Kidney (tissue), 14 donors: ENCODE measurements around the gene GIMAP5. TPM values are rescaled to one million over a fixed set of nuclear protein-coding genes. Genes with fewer than 3 reads are reported as not detected.

Source experiments
- DNase-seq, 5 donors: peaks; one replicate each; pipeline ENCODE4 v3.0.0-alpha.2; 2013 to 2020
- FAIRE-seq: peaks from 2 replicates; lab custom pipeline; 2012; peaks lifted over from hg19 to GRCh38; lab: Jason Lieb, UNC
- H3K27ac ChIP-seq, 2 donors: one replicate each; pipeline ENCODE4 v1.7.0; 2013; ENCODE audit warnings: low read depth in 2 of 2, low read length in 2 of 2, inconsistent platforms in 1 of 2
- H3K27me3 ChIP-seq: one replicate; pipeline ENCODE4 v1.7.1; 2013; ENCODE audit warnings: low read length, inconsistent platforms; ENCODE audit not compliant: control insufficient read depth, insufficient read depth
- H3K36me3 ChIP-seq, 3 donors: one replicate each; pipeline versions ENCODE4 v1.7.0 to v1.7.1; 2013; ENCODE audit warnings: low read length in 3 of 3, control low read depth in 1 of 3, inconsistent platforms in 1 of 3; ENCODE audit not compliant: insufficient read depth in 3 of 3, control insufficient read depth in 2 of 3
- H3K4me1 ChIP-seq, 3 donors: one replicate each; pipeline versions ENCODE4 v1.7.0 to v1.7.1; 2013; ENCODE audit warnings: low read length in 3 of 3, inconsistent platforms in 1 of 3, low read depth in 1 of 3; ENCODE audit not compliant: control insufficient read depth in 2 of 3, insufficient read depth in 2 of 3
- H3K4me3 ChIP-seq, 3 donors: one replicate each; pipeline versions ENCODE4 v1.7.0 to v1.8.1; 2013; ENCODE audit warnings: low read length in 3 of 3, control low read depth in 1 of 3, inconsistent platforms in 1 of 3
- H3K9ac ChIP-seq, 3 donors: one replicate each; pipeline versions ENCODE4 v1.7.0 to v1.7.1; 2013; ENCODE audit warnings: low read length in 3 of 3, control low read depth in 1 of 3, inconsistent platforms in 1 of 3
- H3K9me3 ChIP-seq, 3 donors: one replicate each; pipeline versions ENCODE4 v1.7.0 to v1.7.1; 2013; ENCODE audit warnings: low read length in 3 of 3, control low read depth in 1 of 3, inconsistent platforms in 1 of 3; ENCODE audit not compliant: control insufficient read depth in 2 of 3, insufficient read depth in 1 of 3
- intact Hi-C: fragments of 100-400 bp; cut with DNase I; formaldehyde crosslinking; loops from one replicate; pipeline ENCODE4 v1.11.1; 2022
- polyA plus RNA-seq: library from polyadenylated mRNA; stranded (reverse); fragments of 350-450 nt; fragmentation: Illumina TruSeq; extraction: RNeasy Lipid Tissue Mini Kit (QIAGEN cat#74804); gene quantifications from one replicate; pipeline ENCODE4 v1.2.3, GENCODE V29; 2014; ENCODE audit warnings: low read depth, low replicate concordance; ENCODE audit not compliant: insufficient read depth
- total RNA-seq: library from RNA; stranded (reverse); fragmentation: NEBNext Ultra II Directional; extraction: Animal tissue kit (Norgen Biotek cat#: 25700); gene quantifications from one replicate; pipeline ENCODE4 v1.2.1, GENCODE V29; 2021
- TF ChIP-seq, protein P1 (sequence below): IDR thresholded peaks from 3 replicates; pipeline ENCODE4 v1.5.1; 2012; ENCODE audit warnings: mild to moderate bottlenecking, moderate library complexity, borderline replicate concordance; ENCODE audit not compliant: insufficient read depth; ENCODE audit errors: extremely low read depth
- donor health status: control.
- donor health status: control.
- donor health status: control.
- donor health status: control.
- donor health status: control.
- donor health status: DM: yes; HTN: yes; CAD: no.
- donor health status: Normal renal cell carcinoma (clear cell type).

Gene GIMAP5
- total and polyA plus RNA-seq, 2 donors from 2014 or later, result 21.2 to 30.0 TPM

DNA sequence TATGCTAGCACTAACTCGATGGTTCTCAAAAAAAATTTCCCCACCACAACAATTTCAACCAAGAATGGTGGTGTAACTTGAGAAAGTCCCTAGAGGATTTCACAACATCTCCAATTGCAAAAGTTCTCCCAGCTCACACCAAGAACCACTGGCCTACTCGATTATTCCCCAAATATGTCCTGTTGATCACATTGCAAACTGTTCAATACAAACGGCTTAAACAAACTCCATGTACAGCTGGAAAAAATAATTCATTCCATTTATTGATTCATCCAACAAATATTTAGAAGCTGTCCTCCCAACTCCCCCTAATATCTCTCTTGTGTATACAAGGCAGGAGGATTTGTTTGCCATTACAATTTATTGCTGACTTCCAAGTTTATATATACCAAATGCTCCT lies 43.9 kb downstream of the GIMAP5 start:
- no peak for DNase-seq
- Histone ChIP-seq H3K36me3 (no peaks in the 10 kb centered on the region), H3K4me3 (no peak overlapping the region), H3K27ac (no peak overlapping the region), H3K9ac (no peak overlapping the region), H3K9me3 (no peaks in the 10 kb centered on the region), H3K4me1 (peaks cover 0 to 6% (median 5%) of the 10 kb centered on the region in 3 donors), H3K27me3 (no peaks in the 10 kb centered on the region)
- TF ChIP-seq, protein P1, sequence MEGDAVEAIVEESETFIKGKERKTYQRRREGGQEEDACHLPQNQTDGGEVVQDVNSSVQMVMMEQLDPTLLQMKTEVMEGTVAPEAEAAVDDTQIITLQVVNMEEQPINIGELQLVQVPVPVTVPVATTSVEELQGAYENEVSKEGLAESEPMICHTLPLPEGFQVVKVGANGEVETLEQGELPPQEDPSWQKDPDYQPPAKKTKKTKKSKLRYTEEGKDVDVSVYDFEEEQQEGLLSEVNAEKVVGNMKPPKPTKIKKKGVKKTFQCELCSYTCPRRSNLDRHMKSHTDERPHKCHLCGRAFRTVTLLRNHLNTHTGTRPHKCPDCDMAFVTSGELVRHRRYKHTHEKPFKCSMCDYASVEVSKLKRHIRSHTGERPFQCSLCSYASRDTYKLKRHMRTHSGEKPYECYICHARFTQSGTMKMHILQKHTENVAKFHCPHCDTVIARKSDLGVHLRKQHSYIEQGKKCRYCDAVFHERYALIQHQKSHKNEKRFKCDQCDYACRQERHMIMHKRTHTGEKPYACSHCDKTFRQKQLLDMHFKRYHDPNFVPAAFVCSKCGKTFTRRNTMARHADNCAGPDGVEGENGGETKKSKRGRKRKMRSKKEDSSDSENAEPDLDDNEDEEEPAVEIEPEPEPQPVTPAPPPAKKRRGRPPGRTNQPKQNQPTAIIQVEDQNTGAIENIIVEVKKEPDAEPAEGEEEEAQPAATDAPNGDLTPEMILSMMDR, result no peak
- intact Hi-C loops, result no loop called here
- FAIRE-seq, result no peak

DNA sequence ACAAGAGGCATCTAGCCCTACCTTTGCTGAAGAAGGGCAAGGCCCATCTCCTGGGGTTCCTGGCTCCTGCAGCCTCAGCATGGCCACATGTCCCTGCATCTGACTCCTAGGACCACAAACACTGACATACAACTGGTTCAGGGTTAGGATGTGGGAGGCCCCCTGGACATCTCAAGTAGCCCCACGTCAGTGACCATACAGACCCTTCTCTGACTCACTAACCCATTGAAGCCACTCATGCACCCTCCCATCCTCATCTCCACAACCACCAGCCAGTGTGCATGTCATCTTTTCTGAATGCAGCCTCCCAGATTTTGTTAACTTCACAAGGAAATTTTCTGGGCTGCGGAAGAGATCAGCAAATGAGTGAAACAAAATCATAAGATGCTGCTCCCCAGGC lies 44.7 kb downstream of the GIMAP5 start:
- DNase-seq (no peak), FAIRE-seq (no peak)
- Histone ChIP-seq H3K4me3 (no peak overlapping the region), H3K9ac (no peak overlapping the region), H3K9me3 (no peaks in the 10 kb centered on the region), H3K27me3 (no peaks in the 10 kb centered on the region), H3K4me1 (peaks cover 0 to 6% (median 5%) of the 10 kb centered on the region in 3 donors), H3K36me3 (no peaks in the 10 kb centered on the region), H3K27ac (no peak overlapping the region)
- TF ChIP-seq, protein P1, result no peak
- intact Hi-C loops, result no loop called here

DNA sequence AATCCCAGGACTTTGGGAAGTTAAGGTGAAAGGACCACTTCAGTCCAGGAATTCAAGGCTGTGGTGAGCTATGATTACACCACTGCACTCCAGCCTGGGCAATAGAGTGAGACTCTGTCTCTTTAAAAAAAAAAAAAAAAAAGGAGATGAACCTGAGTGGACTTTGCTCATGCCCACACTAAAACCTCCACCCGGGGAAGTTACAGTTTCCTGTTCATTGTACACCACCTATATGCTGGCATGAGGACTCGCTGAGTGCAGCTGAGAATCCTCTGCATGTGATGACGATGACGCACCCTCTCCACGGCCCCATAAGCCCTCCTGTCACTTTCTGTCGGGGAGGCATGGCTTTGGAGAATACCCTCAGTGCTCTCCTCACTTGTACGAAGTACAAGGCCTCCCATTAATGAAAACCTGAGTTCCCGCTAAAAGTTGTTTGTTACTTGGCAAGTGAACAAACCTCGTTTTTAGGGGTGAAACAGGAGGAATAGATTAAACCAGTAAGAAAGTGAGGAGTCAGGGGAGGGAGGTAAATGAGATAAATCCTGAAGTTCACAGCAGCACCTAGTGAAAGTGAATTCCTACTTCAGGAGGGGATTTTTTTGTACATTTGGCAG lies 47.0 kb downstream of the GIMAP5 start:
- peaks cover 0 to 19% (median 11%) of the 10 kb centered on the region in 3 donors for H3K4me1 ChIP-seq

More for the DNA sequence above, 47.0 kb downstream of the GIMAP5 start:
- intact Hi-C loops, result no loop called here
- H3K9me3 ChIP-seq, result no peaks in the 10 kb centered on the region
- peak overlapping the region; percentile 71 to 90 for H3K27ac ChIP-seq
- no peak for FAIRE-seq
- peak overlapping the region in 1 of 3 donors; percentile 31 for H3K4me3 ChIP-seq
- H3K36me3 ChIP-seq, result no peaks in the 10 kb centered on the region
- peak in 2 of 5 donors; percentile 25 to 42 for DNase-seq
- H3K9ac ChIP-seq, result no peak overlapping the region
- TF ChIP-seq, protein P1, result no peak
- no peaks in the 10 kb centered on the region for H3K27me3 ChIP-seq
